HuH-7.5 (cell line): Measurements from ENCODE around the gene CAD.
"Not testable (repeated sequence)": the region's sequence is repeated elsewhere in the genome, so short reads cannot be mapped to it uniquely, and the experiment has no call there.

Experiments used
- DNase-seq: peaks from one replicate; pipeline ENCODE4 v3.0.0; 2011; ENCODE audit warnings: low spot score

Gene CAD

DNA sequence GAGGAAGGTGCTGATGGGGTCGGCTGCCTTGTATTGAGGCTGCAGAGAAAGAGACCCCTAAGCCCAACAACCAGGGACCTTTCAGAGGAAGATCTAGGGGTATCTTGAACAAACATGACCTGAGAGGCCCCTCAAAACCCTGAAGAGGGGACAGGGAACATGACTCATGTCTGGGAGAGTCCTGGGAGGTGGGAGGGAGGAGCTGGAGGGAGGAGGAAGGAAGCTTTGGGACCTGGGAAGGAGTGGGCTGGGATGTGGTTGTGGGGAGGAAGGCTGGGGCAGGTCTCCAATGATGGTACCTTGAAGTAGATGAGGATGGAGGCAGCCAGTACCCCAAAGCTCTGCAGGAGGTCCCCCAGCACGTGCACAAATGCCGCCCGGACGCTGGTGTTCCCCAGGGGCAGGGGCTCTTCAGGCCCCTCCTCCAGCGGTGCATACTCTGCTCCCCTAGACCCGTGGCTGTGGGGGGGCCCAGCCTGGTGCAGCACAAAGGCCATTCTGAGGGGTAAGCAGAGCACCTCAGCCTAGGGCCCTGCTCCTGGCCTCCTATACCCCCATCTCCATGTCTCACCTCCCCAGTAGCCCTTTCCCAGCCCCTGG lies 39.8 kb downstream of the CAD start:
- DNase-seq: no peak

DNA sequence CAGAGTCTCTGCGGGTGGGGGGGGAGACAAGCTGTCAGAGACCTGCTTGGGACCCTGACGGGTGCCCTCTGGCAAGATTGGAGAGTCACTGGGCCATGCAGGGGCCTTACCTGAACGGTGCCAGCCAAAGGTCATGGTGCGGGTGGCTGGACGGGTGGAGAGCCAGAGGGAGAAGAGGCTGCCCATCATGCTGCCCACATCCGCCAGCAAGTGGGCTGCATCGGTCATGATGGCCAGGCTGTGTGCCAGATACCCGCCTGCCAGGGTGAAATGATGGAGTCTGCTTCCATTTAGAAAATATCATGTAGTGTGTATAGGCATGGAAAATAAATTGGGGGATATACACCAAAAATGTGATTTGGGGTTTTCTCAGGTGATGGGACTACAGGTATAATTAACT lies 40.9 kb downstream of the CAD start:
- no peak for DNase-seq

DNA sequence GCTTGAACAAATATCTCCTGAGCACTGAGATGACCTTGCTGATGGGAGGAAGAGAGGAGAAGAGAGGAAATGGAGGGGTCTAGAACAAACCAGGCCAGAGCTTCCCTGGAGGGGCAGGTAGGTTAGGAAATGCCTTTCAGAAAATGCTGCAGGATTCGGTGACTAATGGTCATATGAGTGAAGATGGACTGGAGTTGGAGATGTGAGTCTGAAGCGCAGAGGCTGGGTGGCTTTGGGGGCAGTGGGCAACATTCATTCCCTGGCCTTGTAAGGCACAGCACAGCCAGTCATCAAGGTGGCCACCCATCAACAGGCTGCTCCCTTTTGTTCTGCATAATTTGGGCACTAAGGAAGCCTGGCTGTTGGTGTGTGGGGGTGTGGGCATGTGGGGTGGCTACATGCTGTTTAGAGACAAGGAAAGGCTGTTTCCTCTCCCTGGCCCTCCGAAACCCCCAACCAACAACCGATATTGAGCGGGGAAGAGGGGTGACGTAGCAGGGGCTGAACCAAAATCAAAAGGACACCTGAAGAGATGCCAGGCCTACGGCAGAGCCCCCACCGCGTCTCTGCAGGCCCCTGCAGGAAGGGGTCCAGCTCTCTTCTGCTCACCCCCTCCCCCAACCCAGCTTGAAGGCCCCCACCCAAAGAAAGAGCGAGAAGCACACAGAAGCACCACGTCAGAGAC lies 44.2 kb downstream of the CAD start:
- DNase-seq: no peak

DNA sequence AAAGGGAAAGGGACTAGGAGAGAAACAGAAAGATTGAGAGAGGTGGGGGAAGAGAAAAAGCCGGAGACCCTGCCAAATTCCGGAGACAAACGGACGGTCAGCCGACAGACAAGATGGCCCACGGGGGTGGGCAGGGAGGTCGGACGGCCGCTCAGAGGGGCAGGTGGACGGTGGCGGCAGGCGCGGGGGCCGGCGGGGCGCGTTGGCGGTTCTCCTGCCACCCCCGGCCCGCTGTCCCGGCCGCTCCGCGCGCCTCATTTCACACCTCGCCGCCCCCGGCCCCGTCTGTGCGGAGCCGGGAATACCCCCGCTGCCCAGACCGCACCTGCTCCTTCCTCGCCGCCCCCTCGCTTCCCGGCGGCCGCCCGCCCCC lies 44.7 kb downstream of the CAD start:
- no peak for DNase-seq

DNA sequence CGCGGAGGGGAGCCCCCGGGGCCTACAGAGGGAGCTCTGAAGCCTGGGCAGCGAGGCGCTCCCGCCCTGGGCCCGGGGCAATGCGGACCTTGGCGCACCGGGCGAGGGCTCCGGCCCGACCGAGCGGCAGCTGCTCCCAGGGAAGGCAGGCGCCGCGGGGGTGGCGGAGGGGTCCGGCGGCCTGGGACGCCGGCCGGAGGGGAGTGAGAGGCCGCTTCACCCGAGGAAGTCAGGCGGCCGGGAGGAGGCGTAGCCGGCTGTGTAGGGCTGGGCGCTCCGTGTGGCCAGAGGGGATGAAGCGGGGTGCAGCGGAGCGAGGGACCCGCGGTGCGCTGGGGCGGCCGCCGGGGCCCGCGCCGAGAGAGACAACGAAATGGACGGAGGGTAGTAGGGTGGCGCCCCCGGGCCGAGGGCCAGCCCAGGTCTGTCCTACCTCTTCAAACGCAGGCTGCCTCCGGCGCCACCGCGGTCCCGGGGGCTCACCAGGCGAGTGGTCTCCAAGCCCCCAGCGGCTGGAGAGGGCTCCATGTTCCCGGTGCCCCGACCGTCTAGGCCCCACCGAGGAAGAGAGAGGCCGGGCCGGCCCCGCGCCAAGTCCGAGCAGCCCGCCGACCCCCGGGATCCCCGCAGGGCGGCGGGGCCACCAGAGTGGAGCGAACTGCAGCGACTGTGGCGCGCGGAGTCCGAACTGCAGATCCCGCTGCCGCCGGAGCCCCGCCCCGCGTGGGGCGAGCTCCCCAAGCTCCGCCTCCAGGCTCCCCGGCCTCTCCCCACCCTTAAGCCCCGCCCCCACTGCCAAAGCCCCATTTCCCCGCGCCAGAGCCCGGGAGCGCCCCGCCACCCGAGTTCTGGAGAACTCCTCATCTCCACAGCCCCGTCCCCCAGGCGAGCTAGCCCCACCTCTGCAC lies 45.5 kb downstream of the CAD start, which contains the start of gene SLC30A3:
Gene SLC30A3, minus strand, starts transcription at position 669 of the 908 bp plus-strand sequence. Its CDS starts 141 bp downstream, at position 528.
- peak; percentile 90 for DNase-seq

DNA sequence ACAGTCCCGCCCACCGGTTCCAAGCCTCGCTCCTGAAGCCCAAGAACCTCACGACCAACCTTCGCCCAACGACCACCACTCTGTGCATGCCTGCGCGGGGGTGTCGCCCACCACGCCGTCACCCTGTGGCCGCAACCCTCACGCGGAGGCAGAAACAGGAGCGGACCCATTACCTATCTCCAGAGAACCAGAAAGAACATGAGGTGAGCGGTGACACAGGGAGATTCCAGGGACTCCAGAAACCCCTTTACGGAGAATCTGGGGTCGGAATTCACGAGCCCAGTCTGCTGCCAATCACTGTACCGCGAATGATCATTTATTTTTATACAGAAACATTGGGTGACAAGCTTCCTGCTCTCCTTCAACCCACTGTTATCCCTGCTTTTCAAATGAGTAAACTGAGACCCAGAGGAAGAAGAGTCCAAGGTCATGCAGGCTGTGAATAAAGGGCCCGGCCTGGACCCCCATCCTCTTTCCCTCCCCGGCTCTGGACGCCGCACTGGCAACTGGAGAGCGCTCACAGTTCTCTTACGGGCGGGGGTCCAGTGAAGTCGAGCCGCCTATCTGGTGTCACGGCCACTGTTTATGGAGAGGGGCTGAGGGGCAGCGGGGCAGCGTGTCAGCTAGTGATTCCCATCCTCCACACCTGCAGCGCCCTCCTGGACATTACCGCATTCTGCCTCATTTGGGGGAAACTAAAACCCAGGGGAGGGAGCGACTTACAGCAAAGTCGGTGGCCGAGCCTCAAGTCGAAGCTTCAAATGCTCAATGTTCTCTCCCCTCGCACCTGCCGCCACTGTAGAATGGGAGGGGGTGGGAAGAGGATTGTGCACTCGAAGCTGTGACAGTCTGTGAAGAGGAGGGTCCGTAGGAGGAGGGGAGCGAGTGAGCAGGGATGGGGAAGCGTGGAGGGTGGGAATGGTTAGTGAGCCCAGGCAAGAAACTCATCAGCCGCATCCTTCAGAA lies 46.4 kb downstream of the CAD start:
- DNase-seq: peak; percentile 49

DNA sequence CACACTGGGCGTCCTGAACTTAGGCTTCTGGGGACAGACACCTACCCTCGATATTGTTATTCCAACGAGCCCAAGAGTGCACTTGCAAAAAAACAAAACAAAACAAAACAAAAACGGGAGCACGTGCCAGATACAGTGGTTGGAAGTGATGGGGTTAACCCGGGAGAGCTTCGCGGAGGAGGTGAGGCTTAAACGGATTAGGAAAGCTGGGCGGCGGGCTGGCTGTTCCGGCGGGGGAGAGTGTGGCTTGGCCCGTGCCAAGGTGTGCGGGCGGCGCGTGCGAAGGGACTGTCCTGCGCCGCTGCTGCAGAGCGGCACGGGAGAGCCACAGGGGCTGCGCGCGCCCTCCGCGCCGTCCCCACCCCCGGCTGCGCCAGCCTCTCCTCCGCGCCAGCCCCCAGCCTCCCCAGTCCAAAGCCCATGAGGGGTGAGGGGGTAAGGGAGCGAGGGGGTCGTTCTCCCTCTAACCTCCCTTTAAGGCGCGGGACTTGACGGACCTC lies 47.1 kb downstream of the CAD start:
- no peak for DNase-seq

DNA sequence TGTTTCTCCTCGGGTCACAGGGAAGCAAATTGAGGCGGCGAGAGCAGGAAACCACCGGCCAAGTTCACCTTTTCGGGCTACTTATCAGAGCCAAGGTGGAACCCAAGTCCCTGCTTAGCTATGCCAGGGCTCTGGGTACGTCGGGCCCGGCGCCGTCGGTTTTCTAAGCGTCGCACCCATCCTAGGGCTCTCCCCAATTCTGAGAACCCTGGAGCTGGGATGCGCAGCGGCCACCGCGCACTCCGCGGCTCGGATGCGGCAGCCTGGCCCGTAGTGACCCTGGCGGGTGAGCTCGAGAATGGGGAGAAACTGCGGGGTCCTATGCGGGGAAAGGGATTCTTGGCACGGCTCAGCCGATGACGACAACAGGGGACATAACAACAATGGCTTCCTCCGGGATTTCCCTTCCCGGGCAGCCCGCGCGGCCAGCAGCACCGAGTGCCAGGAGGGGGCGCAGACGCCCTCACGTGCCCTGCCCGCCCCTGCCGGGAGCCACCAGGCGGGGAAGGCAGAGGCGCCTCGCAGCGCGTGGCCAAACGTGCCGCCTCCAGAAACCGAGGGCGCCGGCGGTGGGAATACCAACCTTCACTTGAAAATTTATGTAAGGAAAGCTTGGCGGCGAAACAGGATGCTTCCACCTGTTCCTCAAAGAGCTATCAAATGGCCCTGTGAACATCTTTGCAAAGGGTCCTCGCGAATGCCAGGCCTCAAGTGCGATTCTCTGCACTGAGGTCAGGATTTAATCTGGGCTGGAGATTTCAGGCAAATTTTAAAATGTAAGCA lies 47.8 kb downstream of the CAD start:
- DNase-seq: peak; percentile 93

DNA sequence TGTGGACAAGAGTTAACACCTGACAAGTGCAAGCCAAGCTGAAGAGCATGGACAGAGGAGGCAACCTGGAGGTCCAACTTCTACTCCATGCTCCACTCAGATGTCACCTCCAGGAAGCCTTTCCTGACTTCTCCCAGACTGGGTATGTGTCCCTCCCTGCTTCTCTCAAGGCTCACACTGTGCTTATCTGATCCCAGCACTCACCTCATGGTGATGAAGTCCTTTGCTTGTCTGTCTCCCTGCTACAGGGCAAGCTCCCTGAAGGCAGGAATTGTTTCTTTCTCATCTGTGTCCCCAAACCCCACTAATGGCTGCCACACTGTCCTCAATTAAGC lies 48.3 kb downstream of the CAD start:
- no peak for DNase-seq

DNA sequence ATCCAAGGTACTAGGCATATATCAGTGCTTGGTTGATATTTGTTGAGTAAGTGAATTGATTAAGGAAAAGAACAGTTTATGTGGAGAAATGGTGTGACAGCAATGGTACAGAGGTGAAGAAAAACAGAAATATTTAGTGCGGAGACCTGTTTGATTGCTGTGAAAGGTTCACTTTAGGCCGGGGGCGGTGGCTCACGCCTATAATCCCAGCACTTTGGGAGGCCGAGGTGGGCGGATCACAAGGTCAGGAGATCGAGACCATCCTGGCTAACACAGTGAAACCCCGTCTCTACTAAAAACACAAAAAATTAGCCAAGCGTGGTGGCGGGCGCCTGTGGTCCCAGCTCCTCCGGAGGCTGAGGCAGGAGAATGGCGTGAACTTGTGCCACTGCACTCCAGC lies 51.1 kb downstream of the CAD start:
- not testable (repeated sequence) for DNase-seq

DNA sequence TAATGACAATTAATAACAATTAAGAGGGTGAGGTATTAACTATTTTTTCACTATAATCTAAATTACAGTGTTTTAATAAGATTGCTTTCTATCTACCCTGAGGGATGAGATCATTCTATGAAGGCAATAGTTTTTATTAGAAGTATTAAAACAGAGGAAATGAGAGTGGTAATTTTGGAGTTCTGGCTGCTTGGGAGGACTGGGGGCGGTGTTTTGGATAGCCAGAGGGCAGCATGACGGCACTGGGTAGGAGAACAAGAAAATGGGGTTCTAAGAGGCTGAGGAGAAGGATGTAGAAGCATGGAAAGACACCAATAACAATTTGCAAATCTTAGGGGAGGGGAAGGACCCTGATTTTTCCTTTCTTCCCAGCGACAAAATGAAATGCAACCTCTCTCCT lies 53.0 kb downstream of the CAD start:
- DNase-seq: no peak

DNA sequence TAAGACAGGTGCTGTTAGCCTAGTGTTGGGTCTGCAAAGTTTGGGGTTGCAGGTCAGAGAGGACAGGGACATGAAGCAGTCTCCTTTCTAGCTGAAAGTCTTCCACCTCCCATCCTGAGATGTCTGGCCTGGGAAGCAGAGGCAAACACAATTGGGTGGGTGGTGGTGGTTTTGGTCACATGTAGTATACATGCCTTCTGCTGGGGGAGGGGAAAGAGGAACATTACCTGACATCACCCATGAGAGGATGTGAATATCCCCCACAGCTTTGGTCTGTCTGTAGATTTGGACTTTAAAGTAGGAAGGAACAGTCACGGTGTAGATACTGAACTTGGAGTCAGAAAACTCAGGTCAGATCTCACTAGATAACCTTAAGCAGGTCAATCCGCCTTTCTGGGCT lies 53.5 kb downstream of the CAD start:
- DNase-seq: no peak

DNA sequence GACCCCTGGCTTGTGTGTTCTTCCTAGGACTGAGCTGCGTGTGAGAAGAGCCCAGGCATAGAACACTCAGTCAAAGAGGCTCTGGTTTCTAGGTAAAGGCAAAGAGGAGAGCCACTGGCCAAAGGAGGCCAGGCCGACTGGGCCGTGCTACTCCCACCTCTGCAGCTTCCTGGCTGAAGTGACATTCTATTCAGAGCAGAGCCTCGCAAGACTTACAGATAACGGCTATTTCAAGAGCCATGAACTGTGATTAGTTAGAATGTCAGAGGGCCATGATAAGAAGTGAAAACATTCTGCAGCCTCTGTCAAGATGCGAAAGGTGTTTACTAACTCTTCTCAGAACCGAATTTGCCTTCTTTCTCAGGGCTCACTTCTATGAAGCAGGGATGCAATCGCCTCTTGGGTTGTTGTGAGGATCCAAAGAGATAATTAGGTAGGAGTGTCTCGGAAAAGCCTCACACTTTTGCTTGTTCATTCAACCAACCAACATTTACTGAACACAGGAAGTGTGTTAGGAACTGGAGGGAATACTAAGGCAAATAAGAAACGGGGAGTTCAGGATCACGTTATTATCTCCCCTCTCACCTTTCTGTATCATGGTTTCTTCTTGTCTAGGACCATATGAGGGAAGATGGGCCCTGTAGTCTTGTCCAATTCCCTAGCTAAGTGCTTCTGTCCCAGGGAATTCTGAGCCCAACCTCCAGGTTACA lies 54.6 kb downstream of the CAD start:
- no peak for DNase-seq

DNA sequence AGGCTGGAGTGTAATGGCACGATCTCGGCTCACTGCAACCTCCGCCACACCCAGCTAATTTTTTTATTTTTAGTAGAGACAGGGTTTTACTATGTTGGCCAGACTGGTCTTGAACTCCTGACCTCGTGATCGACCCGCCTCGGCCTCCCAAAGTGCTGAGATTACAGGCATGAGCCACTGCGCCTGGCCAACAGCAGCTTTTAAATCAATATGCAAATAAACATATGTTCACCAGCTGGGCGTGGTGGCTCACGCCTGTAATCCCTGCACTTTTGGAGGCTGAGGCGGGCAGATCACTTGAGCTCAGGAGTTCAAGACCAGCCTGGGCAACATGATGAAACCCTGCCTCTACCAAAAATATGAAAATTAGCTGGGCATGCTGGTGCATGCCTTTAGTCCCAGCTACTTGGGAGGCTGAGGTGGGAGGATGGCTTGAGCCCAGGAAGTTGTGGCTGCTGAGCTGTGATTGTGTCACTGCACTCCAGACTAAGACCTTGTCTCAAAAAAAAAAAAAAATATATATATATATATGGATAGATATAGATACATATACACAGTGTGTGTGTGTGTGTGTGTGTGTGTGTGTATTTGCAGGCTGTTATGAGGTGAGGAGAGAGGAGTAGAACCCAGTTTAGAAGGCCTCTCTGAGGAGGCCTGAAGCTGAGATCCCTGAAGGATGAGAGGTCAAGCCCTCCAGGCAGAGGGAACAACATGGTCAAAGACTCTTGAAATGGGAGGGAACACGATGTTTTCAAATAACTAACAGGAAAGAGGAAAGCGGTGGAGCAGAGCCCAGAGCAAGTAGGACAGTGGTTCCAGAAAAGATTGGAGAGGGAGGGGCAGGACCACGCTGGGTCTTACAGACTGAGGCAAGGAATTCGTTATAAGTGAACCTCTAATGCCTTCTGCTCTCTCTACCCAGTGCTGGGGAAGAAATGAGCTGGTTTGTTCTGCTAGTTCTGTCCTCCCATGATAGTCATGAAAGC lies 55.7 kb downstream of the CAD start:
- DNase-seq: not testable (repeated sequence)

DNA sequence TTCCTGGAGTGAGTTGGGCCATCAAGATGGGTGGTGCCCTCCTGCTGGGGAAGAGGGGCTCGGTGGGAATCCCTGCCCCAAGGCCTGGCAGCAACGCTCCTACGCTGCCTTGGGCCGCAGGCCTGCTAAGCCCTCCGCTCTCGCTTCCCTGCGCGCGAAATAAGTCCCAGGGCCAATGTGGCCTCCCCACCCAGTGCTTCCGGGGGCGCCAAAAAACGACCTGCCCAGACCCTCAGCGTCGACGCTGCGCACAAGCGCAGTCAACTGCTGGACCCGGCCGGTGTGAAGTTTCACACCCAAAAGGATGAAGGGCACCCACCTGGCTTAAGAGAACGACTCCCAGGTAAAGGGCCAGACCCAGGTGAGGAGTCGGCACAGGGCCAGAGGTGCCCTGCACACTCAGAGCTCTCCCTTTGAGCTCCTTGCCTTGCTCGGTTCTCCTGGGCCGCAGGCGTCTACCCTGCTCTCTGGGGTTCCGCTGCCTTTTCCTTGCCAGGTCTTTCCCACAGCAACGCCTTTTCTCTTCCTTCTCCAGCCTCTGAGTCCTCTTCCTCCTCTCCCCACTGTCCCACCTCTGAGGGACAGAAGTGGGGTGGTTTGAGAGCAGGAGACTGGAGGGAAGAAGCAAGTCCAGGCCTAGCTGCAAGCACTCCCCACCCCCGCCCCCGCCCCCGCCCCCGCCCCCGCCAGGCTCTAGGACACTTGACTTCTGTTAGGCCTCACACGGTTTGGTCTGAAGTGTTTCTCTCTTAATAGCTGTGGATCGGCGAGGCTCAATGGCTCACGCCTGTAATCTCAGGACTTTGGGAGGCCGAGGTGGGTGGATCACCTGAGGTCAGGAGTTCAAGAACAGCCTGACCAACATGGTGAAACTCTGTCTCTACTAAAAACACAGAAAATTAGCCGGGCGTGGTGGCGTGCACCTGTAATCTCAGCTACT lies 58.3 kb downstream of the CAD start, which contains the start of gene DNAJC5G:
Gene DNAJC5G, plus strand, starts transcription at position 223 of the 940 bp plus-strand sequence. CDS start 1,296 bp downstream, outside the sequence.
- no peak for DNase-seq

DNA sequence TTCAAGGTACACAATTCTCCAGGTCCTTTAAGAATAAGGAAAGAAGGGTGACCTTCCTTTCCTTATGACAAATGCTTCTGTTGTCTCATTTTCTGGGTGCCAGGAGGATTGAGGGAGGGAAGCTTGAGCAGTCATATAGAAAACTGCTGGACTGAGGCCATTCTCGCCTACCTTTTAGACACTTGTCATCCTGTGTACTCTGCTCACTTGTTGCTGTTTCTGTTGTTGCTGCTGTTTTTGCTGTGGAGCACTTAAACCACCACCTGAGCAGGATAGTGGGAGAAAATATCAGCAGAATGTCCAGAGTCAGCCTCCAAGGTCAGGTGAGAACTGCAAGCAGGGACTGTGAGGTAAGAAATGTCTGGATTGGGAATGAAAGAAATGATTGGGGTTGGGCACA lies 60.8 kb downstream of the CAD start:
- no peak for DNase-seq

DNA sequence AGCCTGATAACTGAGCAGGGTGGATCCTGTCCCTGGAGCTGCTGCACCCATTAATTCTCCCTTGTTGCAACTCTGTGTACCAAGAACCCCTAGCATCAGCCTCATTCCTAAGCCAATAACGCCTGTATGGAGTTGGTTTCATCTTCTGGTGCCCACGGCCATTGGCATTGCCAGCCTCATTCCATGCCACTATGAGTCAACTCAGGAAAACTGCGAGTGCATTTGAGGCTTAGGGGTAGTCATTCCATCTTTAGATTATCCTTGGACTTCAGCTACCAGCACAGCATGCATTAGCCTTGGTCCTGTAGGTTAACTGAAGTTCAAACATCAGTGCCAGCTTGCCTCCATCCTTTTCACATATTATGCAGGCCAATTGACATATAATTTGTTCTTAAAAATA lies 63.7 kb downstream of the CAD start:
- no peak for DNase-seq

DNA sequence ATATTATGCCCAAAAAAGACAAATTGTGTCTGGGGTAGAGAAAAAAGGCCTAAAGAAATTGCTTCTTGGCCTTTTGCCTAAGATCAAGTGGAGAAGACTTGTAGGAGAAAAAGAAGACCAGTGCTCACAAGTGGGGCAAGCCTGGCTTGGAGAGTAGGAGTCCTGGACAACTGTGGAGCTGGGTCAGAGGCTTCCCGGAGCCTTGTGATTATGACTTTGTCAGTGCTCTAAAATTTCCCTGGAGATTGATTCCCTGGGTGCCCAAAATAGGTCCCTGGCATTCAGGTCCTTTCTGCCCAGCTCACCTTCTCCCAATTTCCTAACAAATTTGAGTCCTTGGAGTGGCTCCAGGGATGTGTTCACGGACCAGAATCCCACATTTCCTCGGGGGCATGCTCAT lies 64.3 kb downstream of the CAD start:
- no peak for DNase-seq
